MM.1S (cell line): Measurements from ENCODE around the gene CORO7.

Source experiments
- DNase-seq: peaks from one replicate; pipeline ENCODE4 v3.0.0-alpha.2; 2015
- H2AFZ ChIP-seq: fragments of 300-600 bp; sonication (generic); 2 replicates; pipeline ENCODE4 v1.6.0; 2016; ENCODE audit warnings: antibody characterized with exemption, low read length
- H3F3A ChIP-seq: fragments of 300-600 bp; sonication (generic); 2 replicates; pipeline ENCODE4 v1.6.1; 2016; ENCODE audit warnings: mild to moderate bottlenecking, antibody characterized with exemption, low read length, moderate library complexity, mixed read lengths; ENCODE audit not compliant: insufficient read depth
- H3K27ac ChIP-seq: fragments of 300-600 bp; sonication (generic); 2 replicates; pipeline ENCODE4 v1.5.1; 2016; ENCODE audit warnings: mild to moderate bottlenecking, low read length
- H3K27me3 ChIP-seq: fragments of 300-600 bp; sonication (generic); replicated peaks from 2 replicates; pipeline ENCODE4 v1.6.0; 2016; ENCODE audit warnings: low read length; ENCODE audit not compliant: insufficient read depth
- H3K36me3 ChIP-seq: fragments of 300-600 bp; sonication (generic); replicated peaks from 2 replicates; pipeline ENCODE4 v1.6.1; 2016; ENCODE audit warnings: mild to moderate bottlenecking, low read length, mixed read lengths; ENCODE audit not compliant: insufficient read depth
- H3K4me1 ChIP-seq: fragments of 300-600 bp; sonication (generic); 2 replicates; pipeline ENCODE4 v1.6.1; 2016; ENCODE audit warnings: low read length, mixed read lengths
- H3K4me2 ChIP-seq: fragments of 300-600 bp; sonication (generic); 2 replicates; pipeline ENCODE4 v1.6.0; 2016; ENCODE audit warnings: low read depth, low read length
- H3K4me3 ChIP-seq: fragments of 300-600 bp; sonication (generic); 2 replicates; pipeline ENCODE4 v1.5.1; 2016; ENCODE audit warnings: low read length, mixed read lengths
- H3K79me2 ChIP-seq: fragments of 300-600 bp; sonication (generic); 2 replicates; pipeline ENCODE4 v1.6.1; 2016; ENCODE audit warnings: mixed run types, low read length, mixed read lengths
- H3K9ac ChIP-seq: fragments of 300-600 bp; sonication (generic); 2 replicates; pipeline ENCODE4 v1.6.1; 2016; ENCODE audit warnings: low read length, mixed read lengths
- H3K9me2 ChIP-seq: fragments of 300-600 bp; sonication (generic); replicated peaks from 2 replicates; pipeline ENCODE4 v1.6.1; 2016; ENCODE audit warnings: mild to moderate bottlenecking, low read length, mixed read lengths; ENCODE audit not compliant: insufficient read depth
- H3K9me3 ChIP-seq: fragments of 300-600 bp; sonication (generic); replicated peaks from 2 replicates; pipeline ENCODE4 v1.6.1; 2016; ENCODE audit warnings: mild to moderate bottlenecking, low read length, mixed read lengths; ENCODE audit not compliant: insufficient read depth
- H4K20me1 ChIP-seq: fragments of 300-600 bp; sonication (generic); 2 replicates; pipeline ENCODE4 v1.6.1; 2016; ENCODE audit warnings: mild to moderate bottlenecking, low read length, moderate library complexity, mixed read lengths; ENCODE audit not compliant: insufficient read depth
- EZH2 ChIP-seq: fragments of 300-600 bp; sonication (generic); optimal IDR thresholded peaks from 2 replicates; pipeline ENCODE3; 2017; ENCODE audit warnings: low read depth, mild to moderate bottlenecking, antibody characterized with exemption, low read length, mixed read lengths
- EZH2phosphoT487 ChIP-seq: fragments of 300-600 bp; sonication (generic); IDR thresholded peaks from 2 replicates; pipeline ENCODE4 v1.6.1; 2018; ENCODE audit warnings: antibody characterized with exemption, low read length
- TF ChIP-seq, protein P1 (sequence below): fragments of 300-600 bp; sonication (generic); IDR thresholded peaks from 2 replicates; pipeline ENCODE4 v1.5.1; 2016; ENCODE audit warnings: antibody characterized with exemption, low read length, mixed read lengths

The CORO7 gene

DNA sequence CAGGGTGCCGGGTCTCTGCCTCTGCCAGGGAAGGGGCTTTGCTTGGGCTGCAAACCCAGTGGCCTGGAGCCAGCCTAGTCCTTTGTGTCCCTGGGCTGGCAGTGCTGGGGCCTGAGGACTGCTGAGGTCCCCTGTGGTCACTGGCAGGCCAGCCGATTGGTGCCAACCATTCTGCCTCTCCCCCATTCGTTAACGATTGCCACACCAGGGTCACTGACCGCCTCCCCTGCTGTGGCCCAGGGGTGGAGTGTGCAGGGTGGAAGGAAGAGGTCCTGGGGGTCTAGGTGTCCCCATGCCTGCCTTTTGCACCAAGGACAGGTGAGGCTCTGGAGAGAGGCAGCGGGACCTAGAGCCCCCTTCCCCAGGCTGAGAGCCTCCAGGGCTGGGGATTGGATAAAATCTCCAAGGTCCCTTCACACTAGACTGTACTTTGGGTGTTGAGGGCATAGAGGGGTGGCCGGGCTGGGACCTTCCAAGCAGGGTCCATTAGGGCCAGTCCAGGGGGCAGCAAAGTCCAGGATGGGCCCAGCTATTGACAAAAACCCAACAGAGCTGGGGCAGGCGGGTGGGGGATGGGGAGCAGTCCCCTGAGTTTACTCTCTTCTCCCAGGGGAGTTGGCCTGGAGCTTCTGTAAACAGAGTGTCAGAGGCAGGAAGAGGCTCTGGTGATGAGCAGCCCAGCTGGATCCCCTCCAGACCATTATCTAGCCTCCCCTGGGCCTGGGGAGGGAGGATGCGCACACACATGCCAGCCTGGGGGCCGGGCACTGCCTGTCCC is 43.6 kb downstream of the CORO7 start:
- Histone ChIP-seq H3K9me2 (no peaks in the 10 kb centered on the region), H3K36me3 (no peaks in the 10 kb centered on the region), H3K4me2 (no peak overlapping the region), H2AFZ (no peak overlapping the region), H3K9me3 (no peaks in the 10 kb centered on the region), H3F3A (no peaks in the 10 kb centered on the region), H3K79me2 (peaks cover 12% of the 10 kb centered on the region), H3K4me1 (no peaks in the 10 kb centered on the region), H3K27me3 (no peaks in the 10 kb centered on the region), H4K20me1 (no peaks in the 10 kb centered on the region), H3K4me3 (no peak overlapping the region), H3K9ac (no peak overlapping the region), H3K27ac (no peak overlapping the region)
- TF ChIP-seq, protein P1, sequence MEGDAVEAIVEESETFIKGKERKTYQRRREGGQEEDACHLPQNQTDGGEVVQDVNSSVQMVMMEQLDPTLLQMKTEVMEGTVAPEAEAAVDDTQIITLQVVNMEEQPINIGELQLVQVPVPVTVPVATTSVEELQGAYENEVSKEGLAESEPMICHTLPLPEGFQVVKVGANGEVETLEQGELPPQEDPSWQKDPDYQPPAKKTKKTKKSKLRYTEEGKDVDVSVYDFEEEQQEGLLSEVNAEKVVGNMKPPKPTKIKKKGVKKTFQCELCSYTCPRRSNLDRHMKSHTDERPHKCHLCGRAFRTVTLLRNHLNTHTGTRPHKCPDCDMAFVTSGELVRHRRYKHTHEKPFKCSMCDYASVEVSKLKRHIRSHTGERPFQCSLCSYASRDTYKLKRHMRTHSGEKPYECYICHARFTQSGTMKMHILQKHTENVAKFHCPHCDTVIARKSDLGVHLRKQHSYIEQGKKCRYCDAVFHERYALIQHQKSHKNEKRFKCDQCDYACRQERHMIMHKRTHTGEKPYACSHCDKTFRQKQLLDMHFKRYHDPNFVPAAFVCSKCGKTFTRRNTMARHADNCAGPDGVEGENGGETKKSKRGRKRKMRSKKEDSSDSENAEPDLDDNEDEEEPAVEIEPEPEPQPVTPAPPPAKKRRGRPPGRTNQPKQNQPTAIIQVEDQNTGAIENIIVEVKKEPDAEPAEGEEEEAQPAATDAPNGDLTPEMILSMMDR: no peak
- TF ChIP-seq EZH2phosphoT487 (no peak), EZH2 (no peak)
- no peak for DNase-seq

DNA sequence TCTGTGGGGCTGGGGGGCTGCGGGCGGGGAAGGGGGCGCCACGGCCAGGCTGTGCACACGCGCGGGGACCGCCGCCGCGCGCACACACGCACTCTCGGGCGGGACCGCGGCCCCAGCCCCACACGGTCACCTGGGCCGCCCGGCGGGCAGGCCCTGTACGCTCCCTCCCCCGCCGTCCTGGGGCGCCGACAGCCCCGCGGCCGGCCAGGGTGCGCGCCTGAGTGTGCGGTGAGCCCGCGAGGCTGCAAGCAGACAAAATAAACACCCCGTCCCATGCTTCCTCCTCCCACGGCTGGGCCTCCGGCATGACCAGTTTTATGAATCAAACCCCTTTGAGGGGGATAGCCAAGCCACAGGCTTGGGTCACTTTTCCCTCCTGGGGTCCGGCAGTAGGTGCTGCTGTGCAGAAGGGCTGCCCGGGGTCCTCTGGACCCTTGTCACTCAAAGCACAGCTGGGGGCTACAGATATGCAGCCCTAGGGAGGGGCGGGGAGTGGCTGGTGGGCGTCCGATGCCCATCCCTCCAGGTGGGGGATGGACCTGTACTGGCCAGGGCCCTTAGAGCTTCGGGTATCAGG is 44.3 kb downstream of the CORO7 start:
- TF ChIP-seq EZH2phosphoT487 (no peak), EZH2 (no peak)
- TF ChIP-seq, protein P1: no peak
- Histone ChIP-seq H3K27ac (no peak overlapping the region), H3F3A (no peaks in the 10 kb centered on the region), H3K36me3 (no peaks in the 10 kb centered on the region), H2AFZ (no peak overlapping the region), H4K20me1 (no peaks in the 10 kb centered on the region), H3K4me1 (no peaks in the 10 kb centered on the region), H3K4me2 (no peak overlapping the region), H3K79me2 (peaks cover 12% of the 10 kb centered on the region), H3K9me2 (no peaks in the 10 kb centered on the region), H3K9me3 (no peaks in the 10 kb centered on the region), H3K9ac (no peak overlapping the region), H3K4me3 (no peak overlapping the region), H3K27me3 (no peaks in the 10 kb centered on the region)
- DNase-seq: no peak

- DNase-seq: no peak
- Histone ChIP-seq H3K9me2 (no peaks in the 10 kb centered on the region), H3K27ac (no peak within 1 kb of the TSS), H3K9me3 (no peaks in the 10 kb centered on the region), H3K27me3 (no peaks in the 10 kb centered on the region), H3F3A (no peaks in the 10 kb centered on the region), H3K36me3 (no peaks in the 10 kb centered on the region), H2AFZ (no peak within 1 kb of the TSS), H3K4me2 (no peak within 1 kb of the TSS), H3K79me2 (peaks cover 14% of the 10 kb centered on the region), H4K20me1 (no peaks in the 10 kb centered on the region), H3K4me1 (no peaks in the 10 kb centered on the region), H3K4me3 (no peak within 1 kb of the TSS), H3K9ac (no peak within 1 kb of the TSS)
- TF ChIP-seq, protein P1: no peak
- no peak for TF ChIP-seq EZH2
- no peak for TF ChIP-seq EZH2phosphoT487
Observed at GRCh38 chr16:4371357-4372000, 44.9 kb downstream of the CORO7 start, which contains the start of gene VASN. VASN (plus strand) TSS chr16:4371848; CDS start chr16:4380878, 9,030 bp downstream.
